Stomach (tissue), 9 donors: ENCODE data around the gene WBP2. TPM values are rescaled to one million over a fixed set of nuclear protein-coding genes. Genes with fewer than 3 reads are reported as not detected.

ENCODE experiments used
- DNase-seq, 2 donors: peaks; one replicate each; pipeline versions ENCODE4 v3.0.0 to v3.0.0-alpha.2; 2013 to 2019
- H3K27ac ChIP-seq, 5 donors: fragments of 200-600 bp in 4 of 5; sonication (generic) in 4 of 5; one replicate each; pipeline ENCODE4 v1.5.1; 2013 to 2019; ENCODE audit warnings: mild to moderate bottlenecking in 1 of 5, moderate library complexity in 1 of 5
- H3K27me3 ChIP-seq, 3 donors: fragments of 200-600 bp; sonication (generic); one replicate each; pipeline ENCODE4 v1.5.1; 2017 to 2019; ENCODE audit warnings: mixed run types in 1 of 3
- H3K36me3 ChIP-seq, 4 donors: fragments of 200-600 bp; sonication (generic); 1 replicate in 3 of 4; 2 replicates in 1 of 4; pipeline ENCODE4 v1.5.1; 2016 to 2019
- H3K4me1 ChIP-seq, 4 donors: fragments of 200-600 bp; sonication (generic); one replicate each; pipeline ENCODE4 v1.5.1; 2016 to 2019
- H3K4me3 ChIP-seq, 4 donors: fragments of 200-600 bp; sonication (generic) in 3 of 4; one replicate each; pipeline ENCODE4 v1.5.1; 2016 to 2019; ENCODE audit warnings: mild to moderate bottlenecking in 1 of 4
- H3K9me3 ChIP-seq, 4 donors: fragments of 200-600 bp; sonication (generic); one replicate each; pipeline ENCODE4 v1.5.1; 2016 to 2019
- CTCF ChIP-seq, 7 experiments: fragments of 450-650 bp in 4 of 7; fragments of 200-600 bp in 3 of 7; sonication (generic) in 3 of 7; IDR thresholded peaks; one replicate each; pipeline ENCODE4 v1.5.1; 2016 to 2019; ENCODE audit warnings: antibody characterized with exemption in 7 of 7, control low read depth in 2 of 7, mild to moderate bottlenecking in 1 of 7
- EP300 ChIP-seq: sonication (generic); formaldehyde crosslinking; IDR thresholded peaks from one replicate; pipeline ENCODE4 v1.6.1; 2017; ENCODE audit warnings: antibody characterized with exemption
- POLR2A ChIP-seq, 4 donors: fragments of 450-650 bp; IDR thresholded peaks; one replicate each; pipeline ENCODE4 v1.6.1; 2016; ENCODE audit warnings: antibody characterized with exemption in 4 of 4, control low read depth in 2 of 4, mild to moderate bottlenecking in 1 of 4, moderate library complexity in 1 of 4
- POLR2AphosphoS5 ChIP-seq, 3 donors: sonication (generic); formaldehyde crosslinking; IDR thresholded peaks; one replicate each; pipeline ENCODE4 v1.6.1; 2016; ENCODE audit warnings: antibody characterized with exemption in 3 of 3
- WGBS, 5 donors: extraction: QIAGEN DNeasy Blood & Tissue Kit in 3 of 5; methylation state at CpG; one replicate each; pipeline versions ENCODE4 v1.1.5 to v1.1.7; 2013 to 2018; 5-methylcytosine and 5-hydroxymethylcytosine counted together
- intact Hi-C: fragments of 100-400 bp; cut with DNase I; formaldehyde crosslinking; loops from one replicate; pipeline ENCODE4 v1.15.1; 2023; ENCODE audit warnings: low total_unique reads
- polyA plus RNA-seq, 3 donors: library from polyadenylated mRNA; stranded (reverse); fragments of 200-250 nt; gene quantifications; one replicate each; pipeline ENCODE4 v1.2.3, GENCODE V29; 2013
- total RNA-seq, 5 donors: library from RNA; depleted of rRNA; stranded (reverse); fragments of >200 nt; gene quantifications; one replicate each; pipeline versions ENCODE4 v1.1.0 to v1.2.3, GENCODE V29; 2014 to 2016
- donor health status: healthy with polysubstance abuse.
- donor health status: Bipolar disorder and iron deficiency.
- donor health status: healthy.

WBP2 gene
- total and polyA plus RNA-seq, 8 donors, result 28.6 to 122 (median 72.5) TPM

- H3K4me1 ChIP-seq, result peaks cover 19 to 50% (median 46%) of the 10 kb centered on the region in 4 donors
- H3K27me3 ChIP-seq, result no peaks in the 10 kb centered on the region
- intact Hi-C loops, result no loop called here
- peaks cover 41 to 56% (median 54%) of the 10 kb centered on the region in 4 donors for H3K36me3 ChIP-seq
- DNase-seq, result no peak
- no peaks in the 10 kb centered on the region for H3K9me3 ChIP-seq
- TF ChIP-seq CTCF (IDR thresholded peaks at IDR 0.05), result no peak
- TF ChIP-seq EP300, result no peak
- TF ChIP-seq POLR2AphosphoS5 (IDR thresholded peaks at IDR 0.05), result no peak
- TF ChIP-seq POLR2A (IDR thresholded peaks at IDR 0.05), result no peak
- H3K4me3 ChIP-seq, result no peak overlapping the region
- WGBS, 5 donors, result 72 to 79% (median 75%) methylated on average over 7 to 8 of the region's 8 CpGs
- H3K27ac ChIP-seq, result peak overlapping the region in 2 of 5 donors; percentile 94 to 97
Observed at GRCh38 chr17:75898065-75898464, 42.9 kb upstream of the WBP2 start.

GRCh38 chr17:75897160-75898019, 42.3 kb upstream of the WBP2 start:
- WGBS, 5 donors, result 47 to 77% (median 55%) methylated on average over 17 to 37 of the region's 37 CpGs
- intact Hi-C loops, result no loop called here

GRCh38 chr17:75896415-75897159, 41.5 kb upstream of the WBP2 start, which contains the start of gene TRIM65:
TRIM65 (minus strand) TSS chr17:75896951; CDS start chr17:75896937, 14 bp downstream.
- H3K4me3 ChIP-seq, result peak within 1 kb of the TSS; percentile 74 to 85 (median 80)
- TF ChIP-seq EP300, result no peak
- peak; percentile 59 to 87 (median 77) for TF ChIP-seq POLR2AphosphoS5 (IDR thresholded peaks at IDR 0.05)
- peak in 1 of 4 donors; percentile 42 for TF ChIP-seq POLR2A (IDR thresholded peaks at IDR 0.05)
- peak in 2 of 7 experiments; percentile 6 to 58 for TF ChIP-seq CTCF (IDR thresholded peaks at IDR 0.05)
- peak; percentile 86 to 95 for DNase-seq
- peaks cover 19 to 59% (median 44%) of the 10 kb centered on the region in 4 donors for H3K4me1 ChIP-seq
- peaks cover 37 to 56% (median 49%) of the 10 kb centered on the region in 4 donors for H3K36me3 ChIP-seq
- WGBS, 5 donors, result 0 to 1% (median 0%) methylated on average over 4 to 102 of the region's 102 CpGs; no CpG with 5 or more reads in 1 of the 5 donors
- H3K9me3 ChIP-seq, result no peaks in the 10 kb centered on the region
- no peaks in the 10 kb centered on the region for H3K27me3 ChIP-seq
- H3K27ac ChIP-seq, result peak within 1 kb of the TSS; percentile 91 to 97 (median 94)
- intact Hi-C loops, result no loop called here

More at GRCh38 chr17:75897160-75898019, 42.3 kb upstream of the WBP2 start:
- no peak for DNase-seq
- Histone ChIP-seq H3K4me3 (peak overlapping the region; percentile 74 to 85 (median 80)), H3K9me3 (no peaks in the 10 kb centered on the region), H3K4me1 (peaks cover 19 to 51% (median 46%) of the 10 kb centered on the region in 4 donors), H3K27ac (peak overlapping the region; percentile 91 to 97 (median 94)), H3K27me3 (no peaks in the 10 kb centered on the region), H3K36me3 (peaks cover 37 to 56% (median 49%) of the 10 kb centered on the region in 4 donors)
- TF ChIP-seq EP300, result no peak
- TF ChIP-seq CTCF (IDR thresholded peaks at IDR 0.05), result no peak
- TF ChIP-seq POLR2A (IDR thresholded peaks at IDR 0.05), result no peak
- no peak for TF ChIP-seq POLR2AphosphoS5 (IDR thresholded peaks at IDR 0.05)
